ENCODE data around the gene WNK4. TPM values are rescaled to one million over a fixed set of nuclear protein-coding genes. Genes with fewer than 3 reads are reported as not detected.

The WNK4 gene
- total RNA-seq, 2 donors from 2014 or later, result 0.10 to 0.28 TPM

- Mint-ChIP-seq H3K36me3 (no peaks in the 10 kb centered on the region), H3K27me3 (peaks cover 17 to 22% of the 10 kb centered on the region in 2 donors), H3K4me1 (ENCODE audit: low read depth in 2 of 2) (peaks cover 6 to 19% of the 10 kb centered on the region in 2 donors), H3K27ac (peak overlapping the region in 1 of 2 donors; percentile 27), H3K9me3 (no peaks in the 10 kb centered on the region), H3K4me3 (no peak overlapping the region)
- no peak for ATAC-seq
- no peak for DNase-seq (ENCODE audit: low spot score)
Measured at GRCh38 chr17:42779304-42779935, 990 bp upstream of the WNK4 start.

- Mint-ChIP-seq H3K9me3 (no peaks in the 10 kb centered on the region), H3K27ac (no peak overlapping the region), H3K4me1 (ENCODE audit: low read depth in 2 of 2) (peaks cover 0 to 19% of the 10 kb centered on the region in 2 donors), H3K36me3 (peaks cover 4% of the 10 kb centered on the region), H3K27me3 (peaks cover 31 to 34% of the 10 kb centered on the region in 2 donors), H3K4me3 (no peak overlapping the region)
- DNase-seq (ENCODE audit: low spot score), result no peak
- ATAC-seq, result no peak
Measured at GRCh38 chr17:42780851-42781638, 635 bp downstream of the WNK4 start.

GRCh38 chr17:42781639-42782165, 1.3 kb downstream of the WNK4 start:
- H3K27me3 Mint-ChIP-seq, result peaks cover 34 to 35% of the 10 kb centered on the region in 2 donors
- no peaks in the 10 kb centered on the region for H3K9me3 Mint-ChIP-seq
- no peak overlapping the region for H3K4me3 Mint-ChIP-seq
- H3K27ac Mint-ChIP-seq, result no peak overlapping the region
- peaks cover 0 to 19% of the 10 kb centered on the region in 2 donors for H3K4me1 Mint-ChIP-seq (ENCODE audit: low read depth in 2 of 2)
- DNase-seq (ENCODE audit: low spot score) (no peak), ATAC-seq (no peak)
- H3K36me3 Mint-ChIP-seq, result peaks cover 4% of the 10 kb centered on the region

- Mint-ChIP-seq H3K36me3 (peaks cover 4% of the 10 kb centered on the region), H3K9me3 (no peaks in the 10 kb centered on the region), H3K27ac (no peak overlapping the region), H3K4me3 (no peak overlapping the region), H3K4me1 (ENCODE audit: low read depth in 2 of 2) (peaks cover 0 to 19% of the 10 kb centered on the region in 2 donors), H3K27me3 (peaks cover 41% of the 10 kb centered on the region in 2 donors)
- DNase-seq (ENCODE audit: low spot score) (no peak), ATAC-seq (peak in 1 of 2 donors; percentile 33)
Measured at GRCh38 chr17:42782166-42783061, 2.0 kb downstream of the WNK4 start.

- no peak overlapping the region for H3K27ac Mint-ChIP-seq
- no peaks in the 10 kb centered on the region for H3K9me3 Mint-ChIP-seq
- DNase-seq (ENCODE audit: low spot score) (no peak), ATAC-seq (no peak)
- H3K4me3 Mint-ChIP-seq, result no peak overlapping the region
- H3K27me3 Mint-ChIP-seq, result peaks cover 49 to 50% of the 10 kb centered on the region in 2 donors
- H3K4me1 Mint-ChIP-seq (ENCODE audit: low read depth in 2 of 2), result peaks cover 0 to 19% of the 10 kb centered on the region in 2 donors
- peaks cover 4% of the 10 kb centered on the region for H3K36me3 Mint-ChIP-seq
Measured at GRCh38 chr17:42783062-42783790, 2.8 kb downstream of the WNK4 start.

- peaks cover 49 to 50% of the 10 kb centered on the region in 2 donors for H3K27me3 Mint-ChIP-seq
- no peak overlapping the region for H3K27ac Mint-ChIP-seq
- no peak for ATAC-seq
- no peak for DNase-seq (ENCODE audit: low spot score)
- H3K4me3 Mint-ChIP-seq, result no peak overlapping the region
- H3K4me1 Mint-ChIP-seq (ENCODE audit: low read depth in 2 of 2), result peaks cover 0 to 19% of the 10 kb centered on the region in 2 donors
- H3K9me3 Mint-ChIP-seq, result no peaks in the 10 kb centered on the region
- H3K36me3 Mint-ChIP-seq, result peaks cover 4% of the 10 kb centered on the region
Measured at GRCh38 chr17:42783791-42784138, 3.4 kb downstream of the WNK4 start.

GRCh38 chr17:42784409-42784808, 4.0 kb downstream of the WNK4 start:
- peaks cover 4% of the 10 kb centered on the region for H3K36me3 Mint-ChIP-seq
- DNase-seq (ENCODE audit: low spot score), result no peak
- no peak for ATAC-seq
- H3K4me3 Mint-ChIP-seq, result no peak overlapping the region
- H3K27me3 Mint-ChIP-seq, result peaks cover 49 to 50% of the 10 kb centered on the region in 2 donors
- no peak overlapping the region for H3K27ac Mint-ChIP-seq
- peaks cover 0 to 16% of the 10 kb centered on the region in 2 donors for H3K4me1 Mint-ChIP-seq (ENCODE audit: low read depth in 2 of 2)
- H3K9me3 Mint-ChIP-seq, result no peaks in the 10 kb centered on the region

- ATAC-seq, result no peak
- no peaks in the 10 kb centered on the region for H3K9me3 Mint-ChIP-seq
- peaks cover 0 to 11% of the 10 kb centered on the region in 2 donors for H3K4me1 Mint-ChIP-seq (ENCODE audit: low read depth in 2 of 2)
- H3K27me3 Mint-ChIP-seq, result peaks cover 50 to 53% of the 10 kb centered on the region in 2 donors
- no peak for DNase-seq (ENCODE audit: low spot score)
- no peak overlapping the region for H3K4me3 Mint-ChIP-seq
- H3K36me3 Mint-ChIP-seq, result peaks cover 4% of the 10 kb centered on the region
- H3K27ac Mint-ChIP-seq, result no peak overlapping the region
Measured at GRCh38 chr17:42784811-42785592, 4.6 kb downstream of the WNK4 start.

GRCh38 chr17:42787266-42787665, 6.9 kb downstream of the WNK4 start:
- Mint-ChIP-seq H3K27me3 (peaks cover 51 to 58% of the 10 kb centered on the region in 2 donors), H3K4me3 (no peak overlapping the region), H3K27ac (no peak overlapping the region), H3K4me1 (ENCODE audit: low read depth in 2 of 2) (peaks cover 0 to 11% of the 10 kb centered on the region in 2 donors), H3K9me3 (no peaks in the 10 kb centered on the region), H3K36me3 (peaks cover 4% of the 10 kb centered on the region)
- ATAC-seq (no peak), DNase-seq (ENCODE audit: low spot score) (no peak)

- Mint-ChIP-seq H3K36me3 (no peaks in the 10 kb centered on the region), H3K27ac (no peak overlapping the region)
- no peak for ATAC-seq
Measured at GRCh38 chr17:42791948-42792347, 11.5 kb downstream of the WNK4 start.

GRCh38 chr17:42792545-42792944, 12.1 kb downstream of the WNK4 start:
- Mint-ChIP-seq H3K27me3 (peaks cover 15% of the 10 kb centered on the region in 2 donors), H3K36me3 (no peaks in the 10 kb centered on the region), H3K4me1 (ENCODE audit: low read depth in 2 of 2) (peaks cover 3 to 11% of the 10 kb centered on the region in 2 donors), H3K9me3 (no peaks in the 10 kb centered on the region), H3K27ac (no peak overlapping the region), H3K4me3 (no peak overlapping the region)
- ATAC-seq (no peak), DNase-seq (ENCODE audit: low spot score) (no peak)

More at GRCh38 chr17:42791948-42792347, 11.5 kb downstream of the WNK4 start:
- Mint-ChIP-seq H3K9me3 (no peaks in the 10 kb centered on the region), H3K4me1 (ENCODE audit: low read depth in 2 of 2) (peaks cover 0 to 9% of the 10 kb centered on the region in 2 donors), H3K27me3 (peaks cover 20 to 21% of the 10 kb centered on the region in 2 donors), H3K4me3 (no peak overlapping the region)
- DNase-seq (ENCODE audit: low spot score), result no peak

GRCh38 chr17:42795061-42795460, 14.7 kb downstream of the WNK4 start:
- ATAC-seq (no peak), DNase-seq (ENCODE audit: low spot score) (no peak)
- Mint-ChIP-seq H3K4me1 (ENCODE audit: low read depth in 2 of 2) (peaks cover 12 to 20% of the 10 kb centered on the region in 2 donors), H3K9me3 (no peaks in the 10 kb centered on the region), H3K27me3 (peaks cover 4 to 8% of the 10 kb centered on the region in 2 donors), H3K4me3 (no peak overlapping the region), H3K27ac (no peak overlapping the region), H3K36me3 (no peaks in the 10 kb centered on the region)
